A673 (cell line): ENCODE data around the gene MAEL. TPM values are rescaled to one million over a fixed set of nuclear protein-coding genes. Genes with fewer than 3 reads are reported as not detected.

Source experiments
- BruUV-seq: library from RNA; stranded (reverse); fragments of 400-500 nt; replicated peaks from 2 replicates; lab custom pipeline; 2021; lab: Mats Ljungman, UMichigan
- CTCF ChIA-PET: fragments of 300-600 bp; sonication (Branson Sonifier 250); formaldehyde crosslinking; loops from one replicate; lab custom pipeline; 2022; ENCODE audit warnings: antibody characterized with exemption; lab: Charles Lee
- POLR2A ChIA-PET: fragments of 300-600 bp; sonication (Branson Sonifier 250); formaldehyde crosslinking; loops from one replicate; lab custom pipeline; 2022; ENCODE audit warnings: antibody characterized with exemption; ENCODE audit not compliant: low non-redundant PET; lab: Charles Lee
- DNase-seq: peaks from one replicate; pipeline ENCODE4 v3.0.0-alpha.2; 2015; ENCODE audit warnings: low spot score
- H3K27ac ChIP-seq: fragments of 200-600 bp; sonication (generic); 2 replicates; pipeline ENCODE4 v1.5.1; 2016; ENCODE audit warnings: mixed run types, low read depth, mild to moderate bottlenecking, mixed read lengths, antibody characterized with exemption, low read length; ENCODE audit not compliant: poor library complexity, severe bottlenecking
- H3K27me3 ChIP-seq: fragments of 200-600 bp; sonication (generic); replicated peaks from 2 replicates; pipeline ENCODE4 v1.6.1; 2017; ENCODE audit warnings: mixed run types, low read depth, mild to moderate bottlenecking, mixed read lengths, antibody characterized with exemption, low read length; ENCODE audit not compliant: insufficient read depth, poor library complexity
- H3K36me3 ChIP-seq: fragments of 200-600 bp; sonication (generic); 2 replicates; pipeline ENCODE4 v1.6.1; 2016; ENCODE audit warnings: mixed run types, mild to moderate bottlenecking, mixed read lengths, antibody characterized with exemption, low read length; ENCODE audit not compliant: insufficient read depth, poor library complexity, severe bottlenecking
- H3K4me1 ChIP-seq: fragments of 200-600 bp; sonication (generic); 2 replicates; pipeline ENCODE4 v1.6.1; 2017; ENCODE audit warnings: mixed run types, mild to moderate bottlenecking, mixed read lengths, antibody characterized with exemption, low read length; ENCODE audit not compliant: insufficient read depth, poor library complexity, severe bottlenecking
- H3K4me3 ChIP-seq: fragments of 200-600 bp; sonication (generic); 2 replicates; pipeline ENCODE4 v1.5.1; 2016; ENCODE audit warnings: low read depth, mixed run types, mild to moderate bottlenecking, mixed read lengths, low read length; ENCODE audit not compliant: poor library complexity, severe bottlenecking
- H3K9me3 ChIP-seq: fragments of 200-600 bp; sonication (generic); 2 replicates; pipeline ENCODE4 v1.6.1; 2016; ENCODE audit warnings: mixed run types, low read depth, mild to moderate bottlenecking, mixed read lengths, antibody characterized with exemption, low read length; ENCODE audit not compliant: poor library complexity, severe bottlenecking
- CTCF ChIP-seq: fragments of 300-800, 200-600 bp; sonication (generic); conservative IDR thresholded peaks from 2 replicates; pipeline ENCODE4 v1.5.1; 2017; ENCODE audit warnings: low read depth, mild to moderate bottlenecking, antibody characterized with exemption, low read length, moderate library complexity, mixed read lengths
- EZH2 ChIP-seq: fragments of 200-600 bp; sonication (generic); IDR thresholded peaks from 2 replicates; pipeline ENCODE4 v1.6.1; 2017; ENCODE audit warnings: borderline replicate concordance, low read depth, mild to moderate bottlenecking, mixed read lengths, antibody characterized with exemption, low read length; ENCODE audit not compliant: poor library complexity, severe bottlenecking
- intact Hi-C: fragments of 100-400 bp; cut with micrococcal nuclease; formaldehyde crosslinking; loops from one replicate; pipeline ENCODE4 v1.10.0; 2022; ENCODE audit not compliant: unreplicated experiment
- total RNA-seq: library from RNA; stranded (reverse); gene quantifications from 2 replicates; pipeline ENCODE4 v1.2.3, GENCODE V29; 2021

MAEL gene
- total RNA-seq, 1 experiment from 2014 or later = not detected

- no TSS peak for BruUV-seq
- POLR2A ChIA-PET = interaction anchor here (0.7 kb wide), 1 partner anchor 91 kb away, joined by 3 read pairs; no protein-coding TSS in a partner anchor
Measured at GRCh38 chr1:167059809-167060107, 70.7 kb downstream of the MAEL start.

GRCh38 chr1:167060141-167061072 lies 71.3 kb downstream of the MAEL start:
- Histone ChIP-seq H3K4me3 (no peak overlapping the region), H3K27me3 (no peaks in the 10 kb centered on the region), H3K27ac (no peak overlapping the region), H3K9me3 (no peaks in the 10 kb centered on the region), H3K36me3 (no peaks in the 10 kb centered on the region), H3K4me1 (no peaks in the 10 kb centered on the region)
- CTCF ChIA-PET = interaction anchor here (0.6 to 2.3 kb wide), 5 partner anchors 10 to 305 kb away, joined by 3 to 41 read pairs (median 4); no protein-coding TSS in a partner anchor
- POLR2A ChIA-PET = no interaction called here
- intact Hi-C loops = loop anchor here (10.0 kb wide), 1 partner anchor 624 kb away; no protein-coding TSS in a partner anchor
- DNase-seq = peak; percentile 47
- TF ChIP-seq CTCF (peak; percentile 46), EZH2 (no peak)
- no TSS peak for BruUV-seq

More at GRCh38 chr1:167059809-167060107, 70.7 kb downstream of the MAEL start:
- CTCF ChIA-PET = interaction anchor here (0.7 to 2.3 kb wide), 7 partner anchors 9 to 496 kb away, joined by 3 to 41 read pairs (median 3); no protein-coding TSS in a partner anchor
- Histone ChIP-seq H3K27me3 (no peaks in the 10 kb centered on the region), H3K27ac (no peak overlapping the region), H3K9me3 (no peaks in the 10 kb centered on the region), H3K36me3 (no peaks in the 10 kb centered on the region), H3K4me1 (no peaks in the 10 kb centered on the region), H3K4me3 (no peak overlapping the region)
- DNase-seq = no peak
- intact Hi-C loops = loop anchor here (1.0 to 10.0 kb wide), 4 partner anchors 149 to 1132 kb away; no protein-coding TSS in a partner anchor
- TF ChIP-seq EZH2 (no peak), CTCF (no peak)

GRCh38 chr1:167061073-167061464 lies 72.0 kb downstream of the MAEL start:
- Histone ChIP-seq H3K9me3 (no peaks in the 10 kb centered on the region), H3K27ac (no peak overlapping the region), H3K27me3 (no peaks in the 10 kb centered on the region), H3K36me3 (no peaks in the 10 kb centered on the region), H3K4me1 (no peaks in the 10 kb centered on the region), H3K4me3 (no peak overlapping the region)
- no peak for DNase-seq
- TF ChIP-seq EZH2 (no peak), CTCF (no peak)
- no TSS peak for BruUV-seq
- CTCF ChIA-PET = interaction anchor here (0.6 to 2.2 kb wide), 2 partner anchors 151 to 305 kb away, joined by 3 to 9 read pairs; no protein-coding TSS in a partner anchor
- POLR2A ChIA-PET = no interaction called here
- intact Hi-C loops = loop anchor here (10.0 kb wide), 1 partner anchor 624 kb away; no protein-coding TSS in a partner anchor
